Breast epithelium (tissue), 3 donors: ENCODE data around the gene EFNB2.

Experiments used
- CTCF ChIP-seq, 3 donors: fragments of 450-650 bp; IDR thresholded peaks; one replicate each; pipeline ENCODE4 v1.5.1; 2016 to 2017; ENCODE audit warnings: antibody characterized with exemption in 3 of 3, mild to moderate bottlenecking in 3 of 3, moderate library complexity in 3 of 3
- POLR2AphosphoS5 ChIP-seq, 3 donors: sonication (generic); formaldehyde crosslinking; IDR thresholded peaks; one replicate each; pipeline ENCODE4 v1.6.1; 2017; ENCODE audit warnings: antibody characterized with exemption in 3 of 3

- TF ChIP-seq CTCF (IDR thresholded peaks at IDR 0.05) (no peak), POLR2AphosphoS5 (IDR thresholded peaks at IDR 0.05) (no peak)
Observed at GRCh38 chr13:106532111-106532929, 3.1 kb downstream of the EFNB2 start.
